Caco-2 (cell line): ENCODE measurements around the gene ATRAID. TPM values are rescaled to one million over a fixed set of nuclear protein-coding genes. Genes with fewer than 3 reads are reported as not detected.

Source experiments
- BruUV-seq: library from RNA; stranded (reverse); fragments of 400-500 nt; replicated peaks from 2 replicates; lab custom pipeline; 2021; lab: Mats Ljungman, UMichigan
- CTCF ChIA-PET: fragments of 300-600 bp; sonication (Branson Sonifier 250); formaldehyde crosslinking; loops from one replicate; lab custom pipeline; 2022; ENCODE audit warnings: antibody characterized with exemption; lab: Charles Lee
- POLR2A ChIA-PET: fragments of 300-600 bp; sonication (Branson Sonifier 250); formaldehyde crosslinking; loops from one replicate; lab custom pipeline; 2022; ENCODE audit warnings: antibody characterized with exemption; lab: Charles Lee
- DNase-seq, 2 experiments: peaks; one replicate each; pipeline versions ENCODE4 v3.0.0 to v3.0.0-alpha.2; 2020 to 2022
- H3K27me3 ChIP-seq: replicated peaks from 2 replicates; pipeline ENCODE4 v1.6.0; 2011; ENCODE audit warnings: low read length; ENCODE audit not compliant: control insufficient read depth, insufficient read depth
- H3K36me3 ChIP-seq: 2 replicates; pipeline ENCODE4 v1.5.1; 2011; ENCODE audit warnings: low read length; ENCODE audit not compliant: control insufficient read depth, insufficient read depth
- H3K4me1 ChIP-seq: fragments of 250-450 bp; sonication (Bioruptor Pico); 2 replicates; pipeline ENCODE4 v1.5.1; 2020; ENCODE audit warnings: mild to moderate bottlenecking
- H3K4me3 ChIP-seq: 2 replicates; pipeline ENCODE4 v1.5.1; 2011; ENCODE audit warnings: low read depth, mild to moderate bottlenecking, control low read depth, low read length
- H3K9me3 ChIP-seq: fragments of 250-450 bp; sonication (Bioruptor Pico); 2 replicates; pipeline ENCODE4 v1.5.1; 2020; ENCODE audit warnings: mild to moderate bottlenecking, moderate library complexity
- H3K27ac Mint-ChIP-seq: one replicate; pipeline ENCODE4 v1.8.0; 2022; ENCODE audit warnings: mixed read lengths; ENCODE audit not compliant: unreplicated experiment
- H3K27me3 Mint-ChIP-seq: one replicate; pipeline ENCODE4 v1.8.0; 2022; ENCODE audit warnings: mixed read lengths; ENCODE audit not compliant: insufficient read depth, unreplicated experiment
- H3K36me3 Mint-ChIP-seq: one replicate; pipeline ENCODE4 v1.8.0; 2022; ENCODE audit warnings: mild to moderate bottlenecking, mixed read lengths; ENCODE audit not compliant: insufficient read depth, unreplicated experiment
- H3K4me1 Mint-ChIP-seq: one replicate; pipeline ENCODE4 v1.8.0; 2022; ENCODE audit warnings: low read depth, mixed read lengths; ENCODE audit not compliant: unreplicated experiment
- H3K4me3 Mint-ChIP-seq: one replicate; pipeline ENCODE4 v1.8.0; 2022; ENCODE audit warnings: mild to moderate bottlenecking, moderate library complexity, mixed read lengths; ENCODE audit not compliant: unreplicated experiment
- H3K9me3 Mint-ChIP-seq: one replicate; pipeline ENCODE4 v1.8.0; 2022; ENCODE audit warnings: mixed read lengths; ENCODE audit not compliant: unreplicated experiment
- CTCF ChIP-seq, 2 experiments: fragments of 200-600 bp in 1 of 2; IDR thresholded peaks; 1 replicate in 1 of 2; 2 replicates in 1 of 2; pipeline versions ENCODE4 v1.5.1 to v1.8.0; 2011 to 2022; ENCODE audit warnings: antibody characterized with exemption in 1 of 2, control low read depth in 1 of 2, inconsistent platforms in 1 of 2, low read depth in 1 of 2, low read length in 1 of 2, mild to moderate bottlenecking in 1 of 2, moderate library complexity in 1 of 2; ENCODE audit not compliant: insufficient read depth in 1 of 2, severe bottlenecking in 1 of 2, unreplicated experiment in 1 of 2
- intact Hi-C: fragments of 100-400 bp; cut with micrococcal nuclease; formaldehyde crosslinking; loops from one replicate; pipeline ENCODE4 v1.10.0; 2022; ENCODE audit not compliant: unreplicated experiment
- total RNA-seq: library from RNA; stranded (reverse); gene quantifications from 2 replicates; pipeline ENCODE4 v1.2.3, GENCODE V29; 2022

ATRAID gene
- total RNA-seq, 1 experiment from 2014 or later = 157 TPM

- Mint-ChIP-seq H3K4me3 (no peak overlapping the region), H3K27ac (no peak overlapping the region), H3K9me3 (no peaks in the 10 kb centered on the region), H3K36me3 (peaks cover 15% of the 10 kb centered on the region), H3K27me3 (no peaks in the 10 kb centered on the region), H3K4me1 (no peaks in the 10 kb centered on the region)
- ChIA-PET POLR2A (no interaction called here), CTCF (interaction anchor here (0.6 to 2.1 kb wide), 4 partner anchors 13 to 71 kb away, joined by 3 to 8 read pairs (median 4); partner anchors contain the start of gene SLC30A3)
- no peaks in the 10 kb centered on the region for H3K4me1 ChIP-seq
- no peaks in the 10 kb centered on the region for H3K9me3 ChIP-seq
- H3K36me3 ChIP-seq = no peaks in the 10 kb centered on the region
- TF ChIP-seq CTCF (IDR thresholded peaks at IDR 0.05; ENCODE audit: insufficient read depth in 1 of 2, low read depth in 1 of 2, low read length in 1 of 2, severe bottlenecking in 1 of 2, unreplicated experiment in 1 of 2) = no peak
- intact Hi-C loops = no loop called here
- H3K4me3 ChIP-seq = no peak overlapping the region
- no TSS peak for BruUV-seq
- no peaks in the 10 kb centered on the region for H3K27me3 ChIP-seq
- DNase-seq = no peak
Observed at GRCh38 chr2:27249159-27249890, 37.5 kb downstream of the ATRAID start.

GRCh38 chr2:27249891-27250651, 38.2 kb downstream of the ATRAID start:
- intact Hi-C loops = loop anchor here (1.0 kb wide), 2 partner anchors 30 to 53 kb away; no protein-coding TSS in a partner anchor
- TF ChIP-seq CTCF (IDR thresholded peaks at IDR 0.05; ENCODE audit: insufficient read depth in 1 of 2, low read depth in 1 of 2, low read length in 1 of 2, severe bottlenecking in 1 of 2, unreplicated experiment in 1 of 2) = peak; percentile 47 to 78
- H3K4me3 Mint-ChIP-seq = no peak overlapping the region
- no peaks in the 10 kb centered on the region for H3K9me3 Mint-ChIP-seq
- no peak overlapping the region for H3K4me3 ChIP-seq
- no peaks in the 10 kb centered on the region for H3K4me1 Mint-ChIP-seq
- CTCF ChIA-PET = interaction anchor here (1.1 to 2.1 kb wide), 2 partner anchors 30 kb away, joined by 6 to 8 read pairs; no protein-coding TSS in a partner anchor
- no peaks in the 10 kb centered on the region for H3K36me3 ChIP-seq
- no peaks in the 10 kb centered on the region for H3K27me3 Mint-ChIP-seq
- peak in 1 of 2 experiments; percentile 73 for DNase-seq
- H3K4me1 ChIP-seq = no peaks in the 10 kb centered on the region
- POLR2A ChIA-PET = no interaction called here
- no TSS peak for BruUV-seq
- no peak overlapping the region for H3K27ac Mint-ChIP-seq
- no peaks in the 10 kb centered on the region for H3K9me3 ChIP-seq
- H3K27me3 ChIP-seq = no peaks in the 10 kb centered on the region
- peaks cover 15% of the 10 kb centered on the region for H3K36me3 Mint-ChIP-seq

GRCh38 chr2:27250652-27251379, 39.0 kb downstream of the ATRAID start:
- Mint-ChIP-seq H3K4me3 (no peak overlapping the region), H3K9me3 (no peaks in the 10 kb centered on the region), H3K4me1 (no peaks in the 10 kb centered on the region), H3K27ac (no peak overlapping the region), H3K27me3 (no peaks in the 10 kb centered on the region), H3K36me3 (peaks cover 15% of the 10 kb centered on the region)
- BruUV-seq = no TSS peak
- H3K27me3 ChIP-seq = no peaks in the 10 kb centered on the region
- no peaks in the 10 kb centered on the region for H3K9me3 ChIP-seq
- TF ChIP-seq CTCF (IDR thresholded peaks at IDR 0.05; ENCODE audit: insufficient read depth in 1 of 2, low read depth in 1 of 2, low read length in 1 of 2, severe bottlenecking in 1 of 2, unreplicated experiment in 1 of 2) = no peak
- no peaks in the 10 kb centered on the region for H3K4me1 ChIP-seq
- no peak overlapping the region for H3K4me3 ChIP-seq
- H3K36me3 ChIP-seq = no peaks in the 10 kb centered on the region
- ChIA-PET POLR2A (no interaction called here), CTCF (interaction anchor here (1.1 kb wide), 1 partner anchor 29 kb away, joined by 6 read pairs; no protein-coding TSS in a partner anchor)
- DNase-seq = no peak
- intact Hi-C loops = loop anchor here (1.0 kb wide), 2 partner anchors 29 to 52 kb away; no protein-coding TSS in a partner anchor
